Measurements from ENCODE around the gene VAMP4. TPM values are rescaled to one million over a fixed set of nuclear protein-coding genes. Genes with fewer than 3 reads are reported as not detected.

VAMP4 gene, protein sequence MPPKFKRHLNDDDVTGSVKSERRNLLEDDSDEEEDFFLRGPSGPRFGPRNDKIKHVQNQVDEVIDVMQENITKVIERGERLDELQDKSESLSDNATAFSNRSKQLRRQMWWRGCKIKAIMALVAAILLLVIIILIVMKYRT
- total RNA-seq: 8.6 and 10.9 TPM in 2 replicates

DNA sequence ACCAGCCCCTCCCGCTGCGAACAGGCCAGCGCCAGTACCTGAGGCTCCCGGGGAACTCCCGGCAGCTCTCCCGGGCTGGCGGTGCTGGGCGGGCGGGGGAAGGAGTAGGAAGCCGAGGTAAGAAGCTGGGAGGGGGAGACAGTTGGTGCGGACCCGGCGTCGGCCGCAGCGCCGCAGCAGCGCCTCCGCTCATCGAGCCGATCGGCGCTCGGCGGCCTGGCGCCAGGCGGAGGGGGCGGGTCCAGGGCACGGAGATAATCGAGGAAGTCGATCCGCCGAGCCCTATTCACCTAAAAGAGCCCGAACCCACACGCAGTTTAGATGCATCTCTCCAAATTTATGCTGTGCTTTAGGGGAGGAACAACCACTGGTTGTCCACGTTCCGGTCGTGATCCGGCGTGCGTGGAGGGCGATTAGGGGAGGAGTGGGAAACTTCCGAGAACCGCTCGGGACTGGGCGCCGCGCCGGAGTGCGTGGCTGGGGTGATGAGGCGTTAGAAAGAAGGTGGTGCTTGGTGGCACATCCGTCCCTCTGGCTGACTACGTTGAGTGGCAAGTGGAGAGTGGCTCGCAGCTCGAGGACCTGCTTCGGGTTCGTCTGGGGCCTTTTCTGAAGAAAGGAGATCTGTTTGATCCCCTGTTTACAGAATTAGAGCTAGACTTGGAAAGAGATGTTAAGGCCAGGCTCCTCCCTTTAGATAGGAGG is at the start of gene VAMP4:
Gene VAMP4 (minus strand): TSS at position 194 of the 705 bp plus-strand sequence. CDS start 3,651 bp downstream, outside the sequence.

GRCh38 chr1:171781176-171781875 is 39.5 kb upstream of the VAMP4 start, which contains the start of gene METTL13:
METTL13 (plus strand) TSS chr1:171781660; CDS start chr1:171781968, 308 bp downstream.

GRCh38 chr1:171652234-171652822 is 89.5 kb downstream of the VAMP4 start, which contains the start of gene MYOC:
MYOC (minus strand) TSS chr1:171652688; CDS start chr1:171652611, 77 bp downstream.

Other genes with a start within 250 kb of the VAMP4 start
- gene MYOCOS, start 119.8 kb downstream of the VAMP4 start, total RNA-seq: 0.06 TPM in 1 of 2 replicates, not detected in the other
- gene MYOC, start 89.4 kb downstream of the VAMP4 start, total RNA-seq: 0.13 and 0.37 TPM in 2 replicates
- gene METTL13, start 39.6 kb upstream of the VAMP4 start, total RNA-seq: 22.1 and 29.9 TPM in 2 replicates
- 1.1 and 1.2 TPM in 2 replicates for gene DNM3, start 99.4 kb upstream of the VAMP4 start, total RNA-seq

Data from aortic smooth muscle cell (primary cell).